GM10847 (cell line): ENCODE data around the gene SIPA1.

ENCODE experiments used
- POLR2A ChIP-seq: IDR thresholded peaks from 2 replicates; pipeline ENCODE4 v1.6.1; 2011; ENCODE audit not compliant: insufficient read length; ENCODE audit errors: extremely low read depth

Gene SIPA1

DNA sequence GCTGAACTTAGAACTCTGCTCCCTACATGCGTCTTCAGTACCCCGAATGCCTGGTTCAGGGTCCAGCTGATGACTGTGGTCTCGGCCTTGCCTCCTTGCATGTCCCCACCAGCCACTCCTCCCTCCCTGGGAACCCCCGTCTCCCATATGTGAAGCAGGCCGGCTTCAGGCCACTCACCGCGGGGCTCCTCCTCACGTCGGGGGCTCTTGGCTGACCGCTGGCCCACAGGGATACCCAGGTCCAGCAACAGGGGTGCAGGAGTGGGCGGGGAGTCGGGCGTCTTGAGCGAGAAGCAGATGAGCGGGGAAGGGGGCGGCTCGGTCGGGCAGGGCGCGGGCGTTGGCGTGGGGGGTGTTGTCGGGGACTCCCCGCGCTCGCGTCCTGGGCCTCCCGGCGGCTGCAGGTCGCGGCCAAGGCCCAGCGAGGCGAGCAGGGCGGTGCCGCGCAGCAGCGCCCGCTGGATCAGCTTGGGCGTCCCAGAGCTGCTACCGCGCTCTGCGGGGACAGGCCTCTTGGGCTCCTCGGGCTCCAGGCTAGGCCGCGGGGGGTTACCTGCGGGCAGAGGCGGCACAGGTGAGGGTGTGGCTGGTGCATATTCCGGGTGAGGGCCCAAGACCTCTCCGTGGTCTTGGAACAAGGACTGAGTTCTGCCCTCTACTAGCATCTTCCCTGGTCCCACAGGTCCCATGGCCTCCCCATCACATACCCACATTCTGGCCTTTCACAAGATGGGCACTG, 38.5 kb upstream of the SIPA1 start:
- TF ChIP-seq POLR2A: no peak

DNA sequence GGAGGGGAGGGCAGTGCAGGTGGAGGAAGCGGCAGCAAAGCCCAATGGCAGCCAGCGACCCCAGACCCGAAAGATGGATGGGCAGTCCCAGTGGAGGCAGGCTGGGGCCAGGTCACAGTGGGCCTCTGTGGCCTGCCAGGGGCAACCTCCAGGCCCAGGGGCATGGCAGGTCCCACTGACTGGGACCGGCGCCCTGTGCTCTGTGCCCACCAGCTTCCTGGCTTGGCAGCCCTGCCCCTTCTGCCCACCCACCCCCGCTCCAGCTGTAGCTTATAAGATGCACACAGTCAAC, 38.0 kb upstream of the SIPA1 start:
- no peak for TF ChIP-seq POLR2A

GRCh38 chr11:65604258-65604657, 33.6 kb upstream of the SIPA1 start:
- TF ChIP-seq POLR2A: no peak

GRCh38 chr11:65606876-65607613, 30.9 kb upstream of the SIPA1 start:
- no peak for TF ChIP-seq POLR2A

GRCh38 chr11:65607614-65608426, 30.1 kb upstream of the SIPA1 start:
- TF ChIP-seq POLR2A: no peak

GRCh38 chr11:65609229-65609628, 28.7 kb upstream of the SIPA1 start:
- TF ChIP-seq POLR2A: no peak

DNA sequence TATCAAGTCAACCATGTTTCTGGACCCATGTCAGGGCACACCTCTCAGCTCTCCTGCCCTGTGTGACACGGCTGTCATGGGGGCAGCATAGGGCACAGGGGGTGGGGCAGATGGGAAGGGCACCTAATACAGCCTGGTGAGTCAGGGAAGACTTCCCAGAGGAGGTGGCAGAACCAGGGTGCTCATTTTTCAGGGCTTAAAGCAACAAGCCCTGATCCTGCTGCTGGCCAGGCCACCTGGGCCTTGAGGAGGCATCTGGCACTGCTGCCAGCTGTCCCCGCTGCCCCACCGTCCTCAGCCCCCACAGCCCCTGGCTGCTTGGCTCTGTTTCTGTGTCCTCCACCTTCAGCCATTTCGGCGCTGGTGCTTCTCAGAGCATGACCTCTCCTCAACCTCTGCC, 28.2 kb upstream of the SIPA1 start:
- TF ChIP-seq POLR2A: no peak

- TF ChIP-seq POLR2A: no peak
Observed at GRCh38 chr11:65610404-65610803, 27.5 kb upstream of the SIPA1 start.

DNA sequence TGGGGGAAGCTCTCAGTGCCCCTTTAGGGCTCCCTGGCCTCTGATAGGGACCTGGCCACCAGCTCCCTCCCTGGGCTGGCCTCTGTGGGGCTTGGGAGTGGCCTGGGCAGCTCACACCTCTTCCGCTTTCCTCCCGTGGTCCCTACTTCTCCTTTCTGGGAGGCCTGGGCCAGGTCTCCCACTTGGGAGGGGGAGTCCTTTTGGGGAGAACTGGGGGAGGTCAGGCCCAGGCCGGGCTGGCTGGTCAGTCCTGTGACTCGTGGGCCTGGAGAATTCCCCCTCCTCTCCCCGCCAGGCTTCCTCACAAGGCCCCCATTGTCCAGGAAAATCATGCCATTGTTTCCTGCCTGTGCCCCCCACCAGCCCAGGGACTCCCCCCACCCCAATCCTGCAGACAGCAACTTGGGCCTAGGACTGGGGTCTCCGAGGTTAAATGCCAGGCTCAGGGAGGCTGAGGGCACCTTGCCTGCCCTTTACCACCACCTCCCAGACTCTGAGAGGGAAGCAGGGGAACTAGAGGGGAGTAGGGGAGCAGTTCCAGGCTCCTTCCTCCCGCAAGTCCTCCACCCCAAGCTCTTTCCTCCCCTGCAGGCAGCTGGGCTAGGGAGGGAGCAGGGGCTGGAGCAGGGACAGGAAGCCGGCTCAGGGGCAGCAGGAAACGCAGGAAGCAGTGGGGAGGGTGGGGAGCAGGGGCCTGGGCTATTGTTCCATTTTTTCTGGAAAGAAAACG, 26.7 kb upstream of the SIPA1 start:
- TF ChIP-seq POLR2A: no peak

- TF ChIP-seq POLR2A: no peak
Observed at GRCh38 chr11:65611758-65612603, 25.9 kb upstream of the SIPA1 start.

DNA sequence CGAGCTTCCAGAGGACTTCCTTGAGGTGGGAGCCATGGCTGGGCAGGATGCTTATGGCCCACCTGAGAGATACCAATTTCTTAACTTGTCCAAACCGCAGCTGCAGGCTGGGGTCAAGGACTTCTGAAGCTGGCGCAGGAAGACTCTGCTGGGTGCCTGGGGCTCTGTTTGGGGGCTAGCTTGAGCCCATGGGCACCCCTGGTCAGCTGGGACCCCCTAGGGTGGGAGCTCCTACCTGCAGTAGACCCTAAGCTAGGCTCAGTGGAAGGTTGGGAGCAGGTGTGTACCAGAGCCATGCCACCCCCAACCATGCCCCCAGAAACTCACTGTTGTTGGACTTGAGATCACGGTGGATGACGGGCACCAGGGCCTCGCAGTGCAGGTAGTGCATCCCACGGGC, 25.2 kb upstream of the SIPA1 start:
- TF ChIP-seq POLR2A: no peak

- no peak for TF ChIP-seq POLR2A
Observed at GRCh38 chr11:65613091-65613928, 24.6 kb upstream of the SIPA1 start.

DNA sequence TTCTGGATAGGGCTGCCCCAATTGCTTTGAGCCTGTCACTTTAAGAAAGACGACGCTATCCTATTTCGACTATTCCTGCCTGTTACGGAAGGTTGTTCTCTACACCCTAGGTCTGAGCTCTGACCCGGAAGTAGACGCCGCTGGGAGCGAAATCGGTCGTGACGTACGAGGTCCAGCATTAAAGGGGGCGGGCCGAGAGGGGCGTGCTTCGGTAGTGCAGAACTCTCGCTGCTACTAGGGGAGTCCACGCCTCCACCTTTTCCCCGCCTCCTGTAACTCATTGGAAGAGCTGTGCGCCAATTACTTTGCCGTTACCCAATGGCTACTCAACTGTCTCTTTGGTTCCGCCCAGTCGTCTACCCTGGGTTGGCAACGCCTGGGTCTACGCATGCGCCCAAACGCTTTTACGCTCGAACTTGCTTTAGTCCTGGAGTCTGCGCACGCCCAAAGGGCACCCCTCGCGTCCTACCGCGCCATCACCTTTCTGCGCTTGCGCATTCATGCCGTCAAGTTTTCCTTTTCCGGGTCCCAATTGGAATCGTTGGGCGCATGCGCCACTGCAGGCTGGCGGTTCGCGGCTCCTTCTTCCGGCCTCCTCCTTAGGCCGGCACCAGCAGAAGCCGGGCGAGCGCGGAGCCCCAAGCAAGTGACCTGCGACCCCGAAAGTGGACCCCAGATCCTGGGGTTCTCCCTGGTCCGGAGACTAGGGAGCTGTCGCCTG, 22.5 kb upstream of the SIPA1 start, which contains the start of gene PCNX3:
Gene PCNX3 (plus strand): TSS at position 548 of the 721 bp plus-strand sequence. CDS start 536 bp downstream, outside the sequence.
- no peak for TF ChIP-seq POLR2A
